ENCODE measurements around the gene PPHLN1. TPM values are rescaled to one million over a fixed set of nuclear protein-coding genes. Genes with fewer than 3 reads are reported as not detected.
"Not testable (repeated sequence)": the region's sequence is repeated elsewhere in the genome, so short reads cannot be mapped to it uniquely, and the experiment has no call there.

PPHLN1 gene
- total RNA-seq, 2 donors from 2014 or later: 36.8 to 39.7 TPM

DNA sequence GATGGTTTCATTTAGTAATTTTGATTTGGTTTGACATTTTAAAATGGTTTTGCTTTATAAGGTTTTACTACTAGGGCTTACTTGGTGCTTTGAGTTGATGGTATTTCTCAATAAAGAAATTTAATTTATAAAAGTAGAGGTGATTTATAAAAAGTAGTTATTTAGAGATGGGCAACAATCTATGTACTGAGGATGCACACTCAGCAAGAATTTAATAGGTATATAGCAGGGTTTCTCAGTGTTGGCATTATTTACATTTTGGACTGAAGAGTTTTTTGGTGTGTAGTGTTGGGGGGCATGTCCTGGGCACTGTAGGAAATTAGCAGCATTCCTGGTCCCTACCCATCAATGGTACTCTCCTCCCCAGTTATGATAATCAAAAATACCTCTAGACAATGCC is 47.7 kb downstream of the PPHLN1 start:
- intact Hi-C loops (cut with DNase I): no loop called here
- TF ChIP-seq, protein P1, sequence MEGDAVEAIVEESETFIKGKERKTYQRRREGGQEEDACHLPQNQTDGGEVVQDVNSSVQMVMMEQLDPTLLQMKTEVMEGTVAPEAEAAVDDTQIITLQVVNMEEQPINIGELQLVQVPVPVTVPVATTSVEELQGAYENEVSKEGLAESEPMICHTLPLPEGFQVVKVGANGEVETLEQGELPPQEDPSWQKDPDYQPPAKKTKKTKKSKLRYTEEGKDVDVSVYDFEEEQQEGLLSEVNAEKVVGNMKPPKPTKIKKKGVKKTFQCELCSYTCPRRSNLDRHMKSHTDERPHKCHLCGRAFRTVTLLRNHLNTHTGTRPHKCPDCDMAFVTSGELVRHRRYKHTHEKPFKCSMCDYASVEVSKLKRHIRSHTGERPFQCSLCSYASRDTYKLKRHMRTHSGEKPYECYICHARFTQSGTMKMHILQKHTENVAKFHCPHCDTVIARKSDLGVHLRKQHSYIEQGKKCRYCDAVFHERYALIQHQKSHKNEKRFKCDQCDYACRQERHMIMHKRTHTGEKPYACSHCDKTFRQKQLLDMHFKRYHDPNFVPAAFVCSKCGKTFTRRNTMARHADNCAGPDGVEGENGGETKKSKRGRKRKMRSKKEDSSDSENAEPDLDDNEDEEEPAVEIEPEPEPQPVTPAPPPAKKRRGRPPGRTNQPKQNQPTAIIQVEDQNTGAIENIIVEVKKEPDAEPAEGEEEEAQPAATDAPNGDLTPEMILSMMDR (IDR thresholded peaks at IDR 0.05): no peak

DNA sequence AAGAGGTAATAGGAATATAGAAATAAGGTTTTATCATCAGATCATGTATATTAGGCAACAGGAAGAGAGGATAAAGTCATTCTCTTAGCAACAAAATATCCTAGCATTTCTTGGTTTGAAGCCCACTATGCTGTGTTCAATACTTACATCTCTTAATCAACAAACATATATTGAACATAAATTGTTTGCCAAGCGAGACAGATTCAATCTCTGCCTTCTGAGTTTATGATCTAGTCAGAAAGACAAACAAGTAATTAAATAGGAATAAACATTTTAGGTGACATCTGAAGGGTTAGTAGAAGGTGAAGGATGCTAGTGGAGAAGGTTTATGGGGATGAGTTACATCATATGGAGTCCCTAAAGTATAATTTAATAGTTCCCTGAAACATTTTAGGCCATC is 54.8 kb downstream of the PPHLN1 start:
- H3K4me1 ChIP-seq: no peaks in the 10 kb centered on the region
- H3K4me3 ChIP-seq: no peak overlapping the region
- no peaks in the 10 kb centered on the region for H3K27me3 ChIP-seq
- intact Hi-C loops (cut with DNase I): no loop called here
- TF ChIP-seq, protein P1 (IDR thresholded peaks at IDR 0.05): no peak
- no peak overlapping the region for H3K27ac ChIP-seq
- H3K9ac ChIP-seq (ENCODE audit: low read depth in 2 of 2, low read length in 2 of 2): no peak overlapping the region
- H3K36me3 ChIP-seq: no peaks in the 10 kb centered on the region
- DNase-seq: no peak
- no peaks in the 10 kb centered on the region for H3K9me3 ChIP-seq

More for the DNA sequence above, 47.7 kb downstream of the PPHLN1 start:
- H3K27ac ChIP-seq: no peak overlapping the region
- no peaks in the 10 kb centered on the region for H3K36me3 ChIP-seq
- H3K4me3 ChIP-seq: no peak overlapping the region
- H3K4me1 ChIP-seq: no peaks in the 10 kb centered on the region
- DNase-seq: no peak
- no peaks in the 10 kb centered on the region for H3K9me3 ChIP-seq
- no peak overlapping the region for H3K9ac ChIP-seq (ENCODE audit: low read depth in 2 of 2, low read length in 2 of 2)
- no peaks in the 10 kb centered on the region for H3K27me3 ChIP-seq

DNA sequence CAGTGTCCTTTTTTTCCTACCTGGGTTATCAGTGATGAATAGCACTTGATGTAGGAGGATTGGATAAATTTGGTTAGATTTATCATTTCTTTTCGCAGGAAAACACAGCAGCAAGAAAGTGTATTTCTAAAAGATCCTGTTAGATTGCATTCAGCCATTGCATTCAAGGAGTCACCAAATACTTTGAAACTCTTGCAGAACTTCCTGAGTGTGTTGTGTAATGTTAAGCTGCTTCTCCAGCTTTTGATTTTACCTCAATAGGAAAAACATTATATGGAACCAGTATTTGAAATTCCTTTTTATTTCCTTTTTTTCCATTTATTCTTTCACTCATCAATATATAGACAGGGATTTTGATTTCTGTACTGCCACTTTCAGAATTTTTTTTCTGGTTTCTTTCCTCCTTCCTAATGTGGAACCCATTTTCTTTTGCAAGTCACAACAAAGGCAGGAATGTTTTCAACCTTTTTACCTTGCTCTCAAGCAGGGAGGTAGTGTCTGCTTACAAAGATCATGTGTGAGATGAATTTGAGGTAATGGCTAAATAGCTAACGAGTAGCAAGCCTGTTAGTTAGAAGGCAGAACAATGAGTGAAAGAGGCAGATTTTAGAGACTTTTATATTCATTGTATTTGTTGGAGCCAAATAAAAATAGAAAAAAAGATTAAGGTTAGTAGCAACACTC is 56.2 kb downstream of the PPHLN1 start:
- DNase-seq: no peak
- no peaks in the 10 kb centered on the region for H3K27me3 ChIP-seq
- no peak overlapping the region for H3K9ac ChIP-seq (ENCODE audit: low read depth in 2 of 2, low read length in 2 of 2)
- H3K4me3 ChIP-seq: no peak overlapping the region
- no peaks in the 10 kb centered on the region for H3K36me3 ChIP-seq
- H3K9me3 ChIP-seq: no peaks in the 10 kb centered on the region
- intact Hi-C loops (cut with DNase I): no loop called here
- no peak overlapping the region for H3K27ac ChIP-seq
- TF ChIP-seq, protein P1 (IDR thresholded peaks at IDR 0.05): no peak
- no peaks in the 10 kb centered on the region for H3K4me1 ChIP-seq

DNA sequence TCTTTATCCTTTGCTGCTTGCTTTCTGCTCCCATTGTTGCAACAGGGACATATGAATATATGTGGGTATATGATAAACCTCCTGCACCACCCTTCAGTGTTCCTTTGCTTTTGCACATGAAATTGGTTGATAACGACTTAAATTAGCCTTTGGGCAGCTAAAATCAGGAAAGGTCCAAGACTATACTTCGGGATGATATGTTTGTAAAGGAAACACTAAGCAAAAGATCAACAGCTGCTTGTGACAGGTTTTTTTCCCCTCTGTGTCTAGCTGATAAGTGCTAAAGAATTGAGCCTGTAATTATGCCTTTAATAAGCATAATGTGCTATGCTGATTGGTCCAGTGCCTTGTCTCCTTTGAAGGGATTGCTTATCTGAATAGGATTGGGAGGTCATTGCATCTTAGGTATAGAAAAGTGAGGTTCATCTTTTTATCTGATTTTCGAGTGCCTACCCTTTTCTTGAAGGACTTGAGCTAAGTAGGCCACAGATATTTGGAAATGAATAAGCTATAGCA is 59.4 kb downstream of the PPHLN1 start:
- DNase-seq: no peak
- no peaks in the 10 kb centered on the region for H3K27me3 ChIP-seq
- intact Hi-C loops (cut with DNase I): no loop called here
- no peaks in the 10 kb centered on the region for H3K4me1 ChIP-seq
- TF ChIP-seq, protein P1 (IDR thresholded peaks at IDR 0.05): no peak
- no peak overlapping the region for H3K4me3 ChIP-seq
- H3K27ac ChIP-seq: no peak overlapping the region
- no peak overlapping the region for H3K9ac ChIP-seq (ENCODE audit: low read depth in 2 of 2, low read length in 2 of 2)
- no peaks in the 10 kb centered on the region for H3K9me3 ChIP-seq
- H3K36me3 ChIP-seq: no peaks in the 10 kb centered on the region

DNA sequence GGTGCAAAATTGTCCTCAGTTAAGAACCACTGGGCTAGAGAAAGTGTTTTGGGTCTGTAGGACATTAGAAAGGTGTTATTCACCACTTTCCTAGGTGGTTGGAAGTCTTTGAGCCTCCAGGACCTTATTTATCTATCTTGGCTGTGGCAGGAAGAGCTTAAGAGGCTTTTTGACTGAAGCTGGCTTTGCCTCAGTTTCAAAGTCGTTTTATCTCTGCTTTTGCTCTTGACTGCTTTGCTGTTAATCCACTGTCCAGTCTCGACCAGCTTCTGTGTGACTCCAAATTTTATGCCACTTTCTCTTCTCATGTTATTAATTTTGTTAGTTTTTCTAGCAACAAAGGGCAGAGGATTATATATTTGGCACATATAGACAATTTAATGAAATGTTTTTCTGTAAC is 60.3 kb downstream of the PPHLN1 start:
- H3K4me1 ChIP-seq: no peaks in the 10 kb centered on the region
- DNase-seq: no peak
- H3K4me3 ChIP-seq: no peak overlapping the region
- H3K9ac ChIP-seq (ENCODE audit: low read depth in 2 of 2, low read length in 2 of 2): no peak overlapping the region
- intact Hi-C loops (cut with DNase I): no loop called here
- H3K27me3 ChIP-seq: no peaks in the 10 kb centered on the region
- no peak overlapping the region for H3K27ac ChIP-seq
- H3K36me3 ChIP-seq: no peaks in the 10 kb centered on the region
- no peaks in the 10 kb centered on the region for H3K9me3 ChIP-seq
- TF ChIP-seq, protein P1 (IDR thresholded peaks at IDR 0.05): no peak

DNA sequence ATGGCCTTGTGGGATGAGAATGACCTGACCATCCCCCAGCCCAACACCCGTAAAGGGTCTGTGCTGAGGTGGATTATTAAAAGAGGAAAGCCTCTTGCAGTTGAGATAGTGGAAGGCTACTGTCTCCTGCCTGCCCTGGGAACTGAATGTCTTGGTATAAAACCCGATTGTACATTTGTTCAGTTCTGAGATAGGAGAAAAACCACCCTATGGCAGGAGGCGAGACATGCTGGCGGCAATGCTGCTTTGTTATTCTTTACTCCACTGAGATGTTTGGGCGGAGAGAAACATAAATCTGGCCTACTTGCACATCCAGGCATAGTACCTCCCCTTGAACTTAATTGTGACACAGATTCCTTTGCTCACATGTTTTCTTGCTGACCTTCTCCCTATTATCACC is 62.1 kb downstream of the PPHLN1 start:
- DNase-seq; H3K27me3 ChIP-seq; intact Hi-C loops (cut with DNase I); H3K4me3 ChIP-seq; H3K36me3 ChIP-seq; H3K27ac ChIP-seq; H3K9ac ChIP-seq (ENCODE audit: low read depth in 2 of 2, low read length in 2 of 2); H3K4me1 ChIP-seq; H3K9me3 ChIP-seq: not testable (repeated sequence)

All from colonic mucosa (tissue), 4 donors.